Measurements from ENCODE around the gene ZNF771.
"Not testable (repeated sequence)": the region's sequence is repeated elsewhere in the genome, so short reads cannot be mapped to it uniquely, and the experiment has no call there.

Gene ZNF771

DNA sequence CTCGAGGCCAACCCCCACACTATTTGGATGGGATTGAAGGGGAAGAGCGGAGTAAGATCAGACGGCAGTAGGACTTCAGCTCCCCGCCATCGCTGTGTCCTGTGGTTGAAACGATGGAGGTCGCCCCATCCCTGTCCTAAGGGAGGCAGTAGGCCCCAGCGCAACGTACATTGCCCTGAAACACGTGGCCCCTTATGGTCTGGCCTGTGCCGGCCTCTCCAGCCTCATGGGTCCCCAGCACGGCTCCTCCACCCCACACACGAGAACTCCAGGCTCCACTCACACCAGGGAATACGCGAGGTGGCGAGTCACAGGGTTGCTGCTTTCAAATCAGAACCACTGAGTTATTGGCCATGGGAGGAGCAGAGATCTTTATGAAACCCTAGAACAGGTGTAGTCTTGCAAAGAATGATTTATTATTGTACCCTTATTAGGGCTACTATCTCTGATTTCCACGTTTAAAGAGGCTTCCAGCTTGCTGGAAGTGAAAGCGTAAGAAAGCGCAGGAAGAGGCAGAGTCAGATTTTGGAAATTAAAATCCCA is 23.1 kb downstream of the ZNF771 start:
- DNase-seq (ENCODE audit: low read depth in 2 of 2) = no peak

DNA sequence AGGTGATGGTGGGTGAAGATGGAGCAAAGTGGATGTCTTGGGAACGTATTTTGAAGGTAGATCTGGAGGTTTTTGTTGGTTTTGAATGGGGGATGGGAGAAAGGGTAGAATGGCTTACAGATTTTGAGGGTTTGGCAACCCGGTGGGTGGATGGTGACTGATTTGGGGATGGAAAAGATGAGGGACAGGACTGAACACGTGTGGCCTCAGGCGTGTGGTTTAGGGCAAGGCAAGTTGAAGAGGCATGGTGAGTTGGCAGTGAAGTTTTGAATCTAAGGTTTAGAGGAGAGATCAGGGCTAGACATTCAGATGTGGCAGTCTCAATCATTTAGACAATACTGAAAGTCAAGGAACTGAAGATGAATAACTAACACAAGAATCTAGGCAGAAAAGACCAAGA is 27.4 kb downstream of the ZNF771 start:
- no peak for DNase-seq (ENCODE audit: low read depth in 2 of 2)

DNA sequence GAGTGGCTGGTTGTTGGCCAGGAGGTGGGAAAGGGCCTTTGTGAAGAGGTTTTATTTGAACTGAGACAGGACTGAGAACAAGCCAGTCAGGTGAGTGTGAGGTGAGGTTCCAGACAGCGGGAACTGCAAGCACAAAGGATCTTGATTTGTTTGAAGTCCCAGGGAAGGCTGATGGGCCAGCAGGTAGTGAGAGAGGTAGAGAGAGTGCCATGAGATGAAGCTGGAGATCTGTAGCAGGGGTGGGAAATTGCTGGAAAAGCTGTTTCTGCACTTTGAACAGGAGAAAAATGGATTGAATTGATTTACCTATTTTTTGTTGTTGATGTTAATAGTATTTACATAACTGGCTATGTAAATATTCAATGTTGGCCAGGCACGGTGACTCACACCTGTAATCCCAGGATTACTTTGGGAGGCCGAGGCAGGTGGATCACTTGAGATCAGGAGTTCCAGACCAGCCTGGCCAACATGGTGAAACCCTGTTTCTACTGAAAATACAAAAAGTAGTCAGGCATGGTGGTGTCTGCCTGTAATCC is 30.2 kb downstream of the ZNF771 start:
- no peak for DNase-seq (ENCODE audit: low read depth in 2 of 2)

DNA sequence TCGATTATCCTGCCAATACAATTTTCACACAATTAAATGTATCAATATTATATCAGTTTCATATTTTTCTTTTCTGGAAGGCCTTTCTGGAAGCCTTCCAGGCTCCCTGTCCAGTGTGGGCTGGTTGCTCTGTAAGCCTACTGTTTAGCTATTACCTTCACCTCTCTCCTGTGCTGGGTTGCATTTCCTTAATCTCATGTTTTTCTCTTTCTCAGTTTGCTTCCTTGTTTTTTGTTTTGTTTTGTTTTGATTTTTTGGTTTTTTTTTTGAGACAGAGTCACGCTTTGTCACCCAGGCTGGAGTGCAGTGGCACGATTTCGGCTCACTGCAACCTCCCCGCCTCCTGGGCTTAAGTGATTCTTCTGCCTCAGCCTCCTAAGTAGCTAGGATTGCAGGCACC is 31.4 kb downstream of the ZNF771 start:
- DNase-seq (ENCODE audit: low read depth in 2 of 2) = no peak

DNA sequence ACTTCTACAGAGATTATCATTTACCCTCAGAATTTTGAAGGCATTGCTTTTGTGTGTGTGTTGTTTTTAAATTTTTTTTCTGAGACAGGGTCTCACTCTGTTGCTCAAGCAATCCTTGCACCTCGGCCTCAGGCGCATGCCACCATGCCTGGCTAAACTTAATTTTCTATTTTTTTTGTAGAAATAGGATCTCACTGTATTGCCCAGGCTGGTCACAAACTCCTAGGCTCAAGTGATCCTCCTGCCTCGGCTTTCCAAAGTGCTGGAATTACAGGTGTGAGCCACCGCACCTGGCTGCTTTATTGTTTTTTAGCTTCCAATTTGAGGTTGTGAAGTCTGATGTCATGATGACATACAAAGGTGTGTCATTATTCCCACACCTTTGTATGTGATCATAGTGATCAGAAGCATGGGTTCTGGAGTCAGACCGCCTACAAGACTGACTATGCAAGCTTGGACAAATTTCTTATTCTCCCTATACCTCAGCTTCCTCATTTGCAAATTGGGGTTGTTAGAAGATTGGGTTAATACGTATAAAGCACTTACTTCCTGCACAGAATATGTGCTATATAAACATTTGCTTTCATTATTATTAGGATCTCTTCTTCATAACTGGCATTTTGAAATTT is 32.4 kb downstream of the ZNF771 start:
- no peak for DNase-seq (ENCODE audit: low read depth in 2 of 2)

DNA sequence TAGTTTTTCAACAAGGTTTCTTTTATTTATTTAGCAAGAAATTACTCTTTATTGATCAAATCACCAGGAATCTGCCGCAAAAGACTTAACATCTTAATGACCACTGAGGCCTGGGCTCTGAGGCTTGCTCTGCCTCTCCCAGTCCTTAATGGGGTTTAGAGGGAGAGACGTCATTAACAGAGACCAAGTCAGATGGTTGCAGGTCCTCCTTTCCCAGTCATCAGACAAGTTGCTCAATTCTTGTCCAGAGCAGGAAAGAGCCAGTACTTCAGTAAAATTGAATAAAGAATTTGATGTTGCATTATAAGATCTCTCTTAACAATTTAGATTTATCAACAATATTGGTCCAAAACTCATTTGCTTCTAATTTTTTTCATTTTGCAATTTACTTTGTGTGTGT is 36.2 kb downstream of the ZNF771 start:
- DNase-seq (ENCODE audit: low read depth in 2 of 2) = no peak

DNA sequence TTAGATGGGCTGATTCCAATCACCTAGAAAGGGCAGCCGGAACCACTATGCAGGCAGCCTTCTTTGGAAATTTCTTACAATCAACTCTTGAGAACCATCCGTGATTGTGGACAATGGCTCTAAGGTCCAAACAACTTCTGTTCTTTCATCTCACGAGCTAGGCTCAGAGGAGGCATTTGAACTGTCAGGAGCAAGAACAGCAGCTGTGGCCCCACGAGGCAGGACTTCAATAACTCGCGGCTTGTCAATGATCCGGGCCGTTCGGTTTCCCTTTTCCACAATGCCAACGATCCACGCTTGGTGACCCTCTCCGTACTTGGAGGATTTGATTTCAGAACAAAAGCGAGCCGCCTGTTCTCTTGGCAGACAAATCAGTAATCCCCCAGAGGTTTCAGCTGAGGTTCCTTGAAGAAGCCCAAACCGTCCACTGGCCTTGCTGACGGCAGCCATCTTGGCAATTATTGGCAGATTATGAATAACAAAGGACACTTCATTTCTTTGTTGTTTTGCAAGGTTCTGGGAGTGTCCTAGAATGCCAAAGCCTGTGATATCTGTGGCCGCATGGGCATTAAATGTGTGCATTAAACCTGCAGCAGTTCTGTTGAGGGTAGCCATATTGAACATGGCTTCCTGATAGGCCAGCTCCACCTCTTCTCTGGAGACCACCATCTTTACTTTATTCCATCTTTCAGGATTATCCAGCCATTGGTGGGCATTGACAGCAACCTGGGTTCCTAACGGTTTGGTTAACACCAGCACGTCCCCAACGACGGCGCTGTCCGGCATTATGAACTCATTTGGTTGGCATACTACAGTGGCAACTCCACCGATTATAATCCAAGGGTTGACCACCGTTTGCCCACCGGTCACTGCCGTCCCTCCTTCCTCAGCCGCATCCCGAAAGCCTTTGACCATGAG is 37.1 kb downstream of the ZNF771 start:
- no peak for DNase-seq (ENCODE audit: low read depth in 2 of 2)

DNA sequence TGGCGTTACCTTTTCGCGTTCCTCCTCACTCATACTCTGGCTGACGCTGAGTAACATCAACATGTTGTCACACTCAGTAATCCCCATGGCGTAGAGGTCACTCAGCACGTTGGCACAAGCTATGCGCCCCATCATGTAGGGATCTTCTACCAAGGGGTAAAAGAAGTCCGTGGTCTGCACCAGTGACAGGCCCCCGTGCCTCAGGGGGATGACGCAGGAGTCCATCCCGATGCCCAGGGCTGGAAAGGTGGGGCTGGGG is 37.7 kb downstream of the ZNF771 start:
- DNase-seq (ENCODE audit: low read depth in 2 of 2) = no peak

DNA sequence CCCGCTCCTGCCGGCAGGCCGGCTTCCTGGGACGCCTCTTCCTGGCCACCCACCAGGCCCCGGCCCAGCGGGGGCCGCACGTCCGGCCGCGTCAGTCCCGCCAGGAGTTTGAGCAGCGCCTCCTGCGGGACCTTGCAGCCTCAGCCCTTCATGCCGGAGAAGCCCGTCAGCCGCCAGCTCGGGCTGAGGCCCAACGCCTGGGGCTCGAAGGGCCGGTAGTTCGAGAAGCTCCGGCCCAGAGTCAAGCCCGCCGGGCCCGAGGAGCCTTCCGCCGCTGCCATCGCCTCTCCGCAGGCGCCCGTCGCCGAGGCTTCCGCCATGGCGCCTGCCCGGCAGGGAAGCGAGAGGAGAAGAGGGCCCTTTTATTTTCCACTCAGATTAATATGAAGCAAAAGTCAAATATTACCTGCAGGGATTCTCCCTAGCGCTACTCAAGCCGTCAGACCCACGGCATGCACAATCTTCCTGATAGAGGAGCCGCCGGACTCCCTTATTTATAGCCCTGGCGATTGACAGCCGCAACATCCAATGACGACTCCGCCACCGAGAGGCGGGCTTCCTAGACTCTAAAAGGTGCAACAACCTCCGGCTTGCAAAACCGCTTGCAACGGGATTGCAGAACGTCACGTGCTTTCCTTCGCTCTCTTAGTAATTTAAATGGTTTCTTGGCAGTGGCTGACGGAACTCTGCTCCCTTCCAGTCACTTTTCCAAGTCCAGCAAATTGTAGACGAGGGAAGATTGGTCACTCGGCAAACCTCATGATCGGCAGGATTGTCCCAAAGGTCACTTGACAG is 38.2 kb downstream of the ZNF771 start, which contains the start of gene SEPHS2:
Gene SEPHS2, minus strand, starts transcription at position 467 of the 795 bp plus-strand sequence. Its CDS starts 147 bp downstream, at position 320.
- DNase-seq (ENCODE audit: low read depth in 2 of 2) = peak; percentile 89 to 95

DNA sequence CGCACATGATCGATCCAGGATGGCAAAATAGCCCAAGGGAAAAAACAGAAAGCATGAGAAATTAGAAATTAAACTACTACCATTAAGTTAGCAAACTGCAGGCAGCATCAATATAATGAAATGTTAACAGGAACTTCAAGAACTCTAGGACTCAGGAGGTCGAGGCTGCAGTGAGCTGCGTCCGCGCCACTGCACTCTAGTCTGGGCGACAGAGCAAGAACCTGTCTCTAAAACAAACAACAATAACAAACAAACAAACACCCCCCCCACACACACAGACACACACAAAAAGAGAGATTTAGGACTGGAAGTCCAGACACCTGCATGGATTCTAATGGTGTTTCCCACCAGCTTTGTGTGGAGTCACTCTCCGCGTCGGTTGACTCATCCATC is 38.8 kb downstream of the ZNF771 start:
- no peak for DNase-seq (ENCODE audit: low read depth in 2 of 2)

DNA sequence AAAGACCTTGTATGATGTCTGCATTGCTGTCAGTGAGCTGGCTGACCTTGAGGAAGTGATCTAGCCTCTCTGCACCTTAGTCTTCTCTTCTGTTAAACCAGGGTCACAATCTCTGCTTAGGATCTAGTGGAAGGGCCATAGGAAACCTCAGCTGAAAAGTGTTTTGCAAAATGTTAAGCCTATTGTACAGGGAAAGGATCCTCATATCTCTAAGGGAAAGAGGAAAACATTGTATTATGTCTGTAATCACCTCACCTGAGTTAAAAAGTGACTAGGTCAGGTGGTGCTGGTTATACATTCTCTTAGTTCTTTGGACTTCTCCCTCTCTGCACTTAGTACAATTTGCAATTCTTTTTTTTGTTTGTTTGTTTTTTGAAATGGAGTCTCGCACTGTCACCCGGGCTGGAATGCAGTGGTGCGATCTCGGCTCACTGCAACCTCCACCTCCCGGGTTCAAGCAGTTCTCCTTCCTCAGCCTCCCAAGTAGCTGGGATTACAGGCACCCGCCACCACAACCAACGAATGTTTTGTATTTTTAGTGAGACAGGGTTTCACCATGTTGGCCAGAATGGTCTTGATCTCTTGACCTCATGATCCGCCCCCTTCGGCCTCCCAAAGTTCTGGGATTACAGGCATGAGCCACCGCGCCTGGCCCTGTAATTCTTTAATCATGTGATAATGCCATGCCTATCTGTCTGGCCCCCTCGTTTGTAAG is 40.3 kb downstream of the ZNF771 start:
- DNase-seq (ENCODE audit: low read depth in 2 of 2) = no peak

DNA sequence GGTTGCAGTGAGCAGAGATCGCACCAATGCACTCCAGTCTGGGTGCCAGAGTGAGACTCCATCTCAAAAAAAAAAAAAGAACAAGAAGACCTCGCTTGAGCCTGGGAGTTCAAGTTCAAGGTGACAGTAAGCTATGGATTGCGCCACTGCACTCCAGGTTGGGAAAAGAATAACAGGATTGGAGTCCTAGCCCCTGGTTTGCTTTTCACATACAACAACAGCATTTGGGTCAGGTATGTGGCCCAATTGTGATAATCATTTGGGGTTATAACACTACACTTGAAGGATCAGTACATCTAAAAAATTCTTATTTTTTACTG is 41.7 kb downstream of the ZNF771 start:
- no peak for DNase-seq (ENCODE audit: low read depth in 2 of 2)

DNA sequence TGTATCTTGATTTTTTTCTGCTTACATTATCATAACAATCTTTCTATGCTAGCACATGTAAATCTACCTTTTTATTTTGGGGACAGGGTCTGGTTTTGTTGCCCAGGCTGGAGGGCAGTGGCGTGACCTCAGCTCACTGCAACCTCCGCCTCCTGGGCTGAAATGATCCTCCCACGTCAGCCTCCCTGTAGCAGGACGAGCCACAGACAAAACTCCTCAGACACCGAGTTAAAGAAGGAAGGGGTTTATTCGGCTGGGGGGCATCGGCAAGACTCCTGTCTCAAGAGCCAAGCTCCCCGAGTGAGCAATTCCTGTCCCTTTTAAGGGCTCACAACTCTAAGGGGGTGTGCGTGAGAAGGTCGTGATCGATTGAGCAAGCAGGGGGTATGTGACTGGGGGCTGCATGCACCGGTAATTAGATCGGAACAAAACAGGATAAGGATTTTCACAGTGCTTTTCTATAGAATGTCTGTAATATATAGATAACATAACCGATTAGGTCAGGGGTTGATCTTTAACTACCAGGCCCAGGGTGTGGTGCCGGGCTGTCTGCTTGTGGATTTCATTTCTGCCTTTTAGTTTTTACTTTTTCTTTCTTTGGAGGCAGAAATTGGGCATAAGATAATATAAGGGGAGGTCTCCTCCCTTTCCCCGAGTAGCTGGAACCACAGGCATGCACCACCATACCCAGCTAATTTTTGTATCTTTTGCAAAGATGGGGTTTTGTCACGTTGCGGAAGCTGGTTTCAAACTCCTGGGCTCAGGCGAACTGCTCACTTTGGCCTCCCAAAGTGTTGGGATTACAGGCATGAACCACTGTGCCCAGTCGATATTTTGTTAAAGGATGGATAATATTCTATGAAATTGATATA is 45.5 kb downstream of the ZNF771 start:
- DNase-seq (ENCODE audit: low read depth in 2 of 2) = not testable (repeated sequence)

DNA sequence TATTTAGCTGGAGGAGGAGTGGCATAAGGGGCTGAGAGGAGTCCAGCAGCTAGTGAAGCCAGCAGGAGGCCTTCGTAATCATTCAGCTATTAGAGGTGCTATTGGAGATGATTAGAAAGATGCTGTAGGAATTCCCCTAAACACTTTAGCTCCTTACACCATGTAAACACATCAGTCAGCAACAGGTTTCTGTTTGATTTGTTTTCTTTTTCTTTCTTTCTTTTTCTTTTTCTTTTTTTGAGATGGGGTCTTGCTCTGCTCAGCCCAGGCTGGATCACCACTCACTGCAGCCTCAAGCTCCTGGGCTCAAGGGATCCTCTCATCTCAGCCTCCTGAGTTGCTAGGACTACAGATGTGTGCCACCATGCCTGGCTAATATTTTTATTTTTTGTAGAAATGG is 48.9 kb downstream of the ZNF771 start:
- DNase-seq (ENCODE audit: low read depth in 2 of 2) = no peak

DNA sequence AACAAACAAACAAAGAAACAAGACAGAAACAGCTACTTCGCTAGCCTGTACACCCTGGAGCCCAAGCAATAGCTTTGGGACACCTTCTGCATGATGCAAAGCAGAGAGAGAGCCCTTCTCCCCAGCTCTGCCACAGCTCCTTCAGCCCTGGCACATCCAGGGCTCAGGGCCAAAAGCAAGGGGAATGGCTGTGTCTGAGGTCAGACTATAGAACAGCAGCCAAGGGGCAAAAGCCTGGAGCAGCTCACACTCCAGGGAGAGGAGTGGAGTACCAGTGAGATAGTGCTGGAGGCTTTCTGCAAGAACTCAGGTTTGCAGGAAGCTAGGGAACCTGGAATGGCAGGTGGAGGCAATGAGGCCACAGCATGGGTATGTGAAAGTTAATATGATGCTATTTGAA is 49.9 kb downstream of the ZNF771 start:
- DNase-seq (ENCODE audit: low read depth in 2 of 2) = no peak

DNA sequence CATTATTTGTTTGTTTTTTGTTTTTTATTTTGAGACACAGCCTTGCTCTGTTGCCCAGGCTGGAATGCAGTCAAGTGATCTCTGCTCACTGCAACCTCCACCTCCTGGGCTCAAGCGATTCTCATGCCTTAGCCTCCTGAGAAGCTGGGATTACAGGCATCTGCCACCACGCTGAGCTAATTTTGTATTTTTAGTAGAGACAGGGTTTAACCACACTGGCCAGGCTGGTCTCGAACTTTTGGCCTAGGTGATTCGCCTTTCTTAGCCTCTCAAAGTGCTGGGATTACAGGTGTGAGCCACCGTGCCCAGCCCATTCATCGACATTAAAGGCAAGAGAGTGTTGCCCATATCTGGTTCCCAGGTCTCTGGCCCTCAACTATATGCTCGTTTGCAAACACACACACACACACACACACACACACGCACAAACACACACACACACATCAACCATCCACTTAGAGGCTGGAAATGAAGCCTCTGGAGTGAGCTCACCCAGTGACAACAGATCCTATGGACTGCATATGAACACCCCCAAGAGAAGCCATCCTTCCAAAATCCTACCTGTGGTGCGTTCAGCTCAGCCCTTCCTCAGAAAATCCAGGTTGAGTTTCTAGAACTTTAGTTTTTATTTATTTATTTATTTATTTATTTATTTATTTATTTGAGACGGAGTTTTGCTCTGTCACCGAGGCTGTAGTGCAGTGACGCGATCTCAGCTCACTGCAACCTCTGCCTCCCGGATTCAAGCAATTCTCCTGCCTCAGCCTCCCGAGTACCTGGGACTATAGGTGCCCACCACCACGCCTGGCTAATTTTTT is 50.5 kb downstream of the ZNF771 start:
- no peak for DNase-seq (ENCODE audit: low read depth in 2 of 2)

DNA sequence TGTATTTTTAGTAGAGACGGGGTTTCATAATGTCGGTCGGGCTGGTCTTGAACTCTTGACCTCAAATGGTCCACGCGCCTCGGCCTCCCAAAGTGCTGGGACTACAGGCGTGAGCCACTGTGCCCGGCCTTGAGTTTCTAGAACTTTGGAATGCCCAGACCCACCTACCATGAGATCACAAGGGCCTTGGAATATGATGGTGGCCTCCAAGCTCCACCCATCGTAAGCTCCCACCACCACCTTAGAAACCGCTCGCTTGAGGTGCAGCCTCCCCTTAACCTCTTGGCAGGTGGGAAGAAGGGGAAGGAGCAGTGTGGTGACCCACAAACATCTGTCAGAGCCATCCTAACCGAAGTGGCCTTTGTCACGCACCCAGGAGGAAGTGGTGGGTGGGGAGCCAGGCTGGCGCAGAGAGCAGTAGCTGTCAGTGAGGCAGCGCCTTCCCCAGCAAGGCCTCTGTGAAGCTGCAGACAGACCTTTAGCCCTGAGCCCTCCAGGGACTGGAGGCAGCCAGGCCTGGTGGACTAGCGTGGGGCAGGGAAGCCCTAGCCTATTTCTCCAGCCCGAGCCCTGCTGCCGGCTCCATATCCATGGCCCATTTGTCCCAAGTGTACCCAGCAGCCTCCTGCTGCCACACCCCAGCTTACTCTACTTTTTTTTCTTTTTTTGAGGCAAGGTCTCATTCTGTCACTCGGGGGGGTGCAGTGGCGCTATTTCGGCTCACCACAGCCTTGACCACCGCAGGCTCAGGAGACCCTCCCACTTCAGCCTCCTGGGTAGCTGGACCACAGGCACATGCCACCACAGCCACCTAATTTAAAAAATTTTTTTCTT is 51.4 kb downstream of the ZNF771 start:
- peak; percentile 79 to 84 for DNase-seq (ENCODE audit: low read depth in 2 of 2)

DNA sequence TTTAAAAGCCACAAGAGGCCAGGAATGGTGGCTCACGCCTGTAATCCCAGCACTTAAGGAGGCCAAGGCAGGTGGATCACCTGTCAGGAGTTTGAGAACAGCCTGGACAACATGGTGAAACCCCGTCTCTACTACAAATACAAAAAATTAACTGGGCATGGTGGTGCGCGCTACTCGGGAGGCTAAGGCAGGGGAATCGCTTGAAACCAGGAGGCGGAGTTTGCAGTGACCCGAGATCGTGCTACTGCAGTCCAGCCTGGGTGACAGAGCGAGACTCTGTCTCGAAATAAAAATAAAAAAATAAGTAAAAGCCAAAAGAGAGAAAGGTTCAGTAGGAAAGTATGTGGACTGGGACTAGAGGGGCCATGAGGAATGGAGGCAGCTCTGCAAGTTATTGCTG is 52.0 kb downstream of the ZNF771 start:
- no peak for DNase-seq (ENCODE audit: low read depth in 2 of 2)

DNA sequence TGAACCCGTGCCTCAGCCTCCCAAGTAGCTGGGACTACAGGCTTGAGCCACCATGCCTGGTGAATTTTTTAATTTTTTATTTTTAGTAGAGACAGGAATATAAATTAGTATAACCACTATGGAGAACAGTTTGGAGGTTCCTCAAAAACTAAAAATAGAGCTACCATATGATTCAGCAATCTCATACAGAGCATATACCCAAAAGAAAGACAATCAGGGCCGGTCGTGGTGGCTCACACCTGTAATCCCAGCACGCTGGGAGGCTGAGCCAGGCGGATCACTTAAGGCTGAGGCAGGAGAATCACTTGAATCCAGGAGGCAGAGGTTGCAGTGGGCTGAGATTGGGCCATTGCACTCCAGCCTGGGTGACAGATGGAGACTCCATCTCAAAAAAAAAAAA is 54.0 kb downstream of the ZNF771 start:
- not testable (repeated sequence) for DNase-seq (ENCODE audit: low read depth in 2 of 2)

All from stimulated activated CD8-positive, alpha-beta memory T cell treated with anti-CD3 and anti-CD28 coated beads, Interleukin-7, amount 100 ng/mL, for 4 hours (primary cell).